Measurements from ENCODE around the gene STX7. TPM values are rescaled to one million over a fixed set of nuclear protein-coding genes. Genes with fewer than 3 reads are reported as not detected.

STX7 gene
- total and polyA plus RNA-seq, 11 donors: 6.7 to 78.8 (median 51.3) TPM

GRCh38 chr6:132400883-132401617, 111.9 kb downstream of the STX7 start, which contains the start of gene MOXD1:
Gene MOXD1, minus strand, starts transcription at chr6:132401475. Its CDS starts 49 bp downstream, at chr6:132401426.
- ATAC-seq: peak; percentile 58 to 95 (median 86)
- peaks cover 0 to 16% (median 3%) of the 10 kb centered on the region in 12 donors for H3K4me1 ChIP-seq
- H3K4me3 ChIP-seq: peak within 1 kb of the TSS; percentile 31 to 75 (median 64)
- peak; percentile 32 to 72 (median 41) for DNase-seq
- intact Hi-C loops (cut with DNase I): no loop called here
- no peaks in the 10 kb centered on the region for H3K36me3 ChIP-seq
- H3K27ac ChIP-seq: peak within 1 kb of the TSS in 8 of 12 donors; percentile 13 to 75 (median 51)
- peaks cover 0 to 6% (median 0%) of the 10 kb centered on the region in 12 donors for H3K9me3 ChIP-seq
- H3K27me3 ChIP-seq: peaks cover 0 to 59% (median 25%) of the 10 kb centered on the region in 9 donors
- WGBS, 4 donors: 1 to 3% (median 1%) methylated on average over 16 to 87 of the region's 87 CpGs
- TF ChIP-seq CTCF (IDR thresholded peaks at IDR 0.05): peak in 2 of 12 donors; percentile 10 to 27
- no peak for TF ChIP-seq POLR2A (IDR thresholded peaks at IDR 0.05)

- H3K9me3 ChIP-seq: peaks cover 0 to 11% (median 2%) of the 10 kb centered on the region in 12 donors
- DNase-seq (no peak), ATAC-seq (peak in 3 of 4 donors; percentile 26 to 34 (median 32))
- 17 to 28% (median 21%) methylated on average over 11 of the region's 11 CpGs for WGBS, 4 donors
- H3K4me1 ChIP-seq: peaks cover 0 to 16% (median 3%) of the 10 kb centered on the region in 12 donors
- H3K27ac ChIP-seq: peak overlapping the region in 5 of 12 donors; percentile 51 to 75 (median 53)
- TF ChIP-seq CTCF (IDR thresholded peaks at IDR 0.05): no peak
- TF ChIP-seq POLR2A (IDR thresholded peaks at IDR 0.05): no peak
- H3K36me3 ChIP-seq: no peaks in the 10 kb centered on the region
- peak overlapping the region; percentile 31 to 75 (median 64) for H3K4me3 ChIP-seq
- H3K27me3 ChIP-seq: peaks cover 0 to 55% (median 25%) of the 10 kb centered on the region in 9 donors
- intact Hi-C loops (cut with DNase I): no loop called here
Measured at GRCh38 chr6:132400555-132400882, 112.4 kb downstream of the STX7 start.

- 65 to 81% (median 75%) methylated on average over 4 of the region's 4 CpGs for WGBS, 4 donors
- DNase-seq: no peak
- Histone ChIP-seq H3K27me3 (peaks cover 0 to 48% (median 25%) of the 10 kb centered on the region in 9 donors), H3K4me1 (peaks cover 0 to 16% (median 3%) of the 10 kb centered on the region in 12 donors), H3K9me3 (peaks cover 0 to 21% (median 10%) of the 10 kb centered on the region in 12 donors), H3K36me3 (no peaks in the 10 kb centered on the region), H3K4me3 (peak overlapping the region in 6 of 12 donors; percentile 57 to 75 (median 66)), H3K27ac (no peak overlapping the region)
- intact Hi-C loops (cut with DNase I): no loop called here
- ATAC-seq: no peak
- no peak for TF ChIP-seq CTCF (IDR thresholded peaks at IDR 0.05)
- no peak for TF ChIP-seq POLR2A (IDR thresholded peaks at IDR 0.05)
Measured at GRCh38 chr6:132399376-132400074, 113.4 kb downstream of the STX7 start.

Other genes starting within 250 kb of the STX7 start
- 10 to 100 TPM in 1 of 9 donors, 1 to 10 TPM in 8; 2.0 to 10.5 (median 3.3) TPM for gene MOXD1, start 111.6 kb downstream of the STX7 start, total RNA-seq
- 1 to 10 TPM in 1 of 2 donors, under 1 TPM in 1; 0.69 to 2.0 TPM for gene MOXD1, start 111.6 kb downstream of the STX7 start, polyA plus RNA-seq
- gene TAAR9, start 25.2 kb upstream of the STX7 start, total RNA-seq: not detected
- gene TAAR9, start 25.2 kb upstream of the STX7 start, polyA plus RNA-seq: not detected
- gene TAAR8, start 39.6 kb upstream of the STX7 start, total RNA-seq: not detected
- gene TAAR8, start 39.6 kb upstream of the STX7 start, polyA plus RNA-seq: not detected
- not detected for gene TAAR6, start 57.2 kb upstream of the STX7 start, total RNA-seq
- gene TAAR6, start 57.2 kb upstream of the STX7 start, polyA plus RNA-seq: not detected
- not detected for gene TAAR5, start 76.6 kb upstream of the STX7 start, total RNA-seq
- gene TAAR5, start 76.6 kb upstream of the STX7 start, polyA plus RNA-seq: not detected
- gene TAAR2, start 111.2 kb upstream of the STX7 start, total RNA-seq: not detected
- gene TAAR2, start 111.2 kb upstream of the STX7 start, polyA plus RNA-seq: not detected
- not detected for gene TAAR1, start 146.1 kb upstream of the STX7 start, total RNA-seq
- gene TAAR1, start 146.1 kb upstream of the STX7 start, polyA plus RNA-seq: not detected
- gene VNN1, start 200.9 kb upstream of the STX7 start, total RNA-seq: 1 to 10 TPM in 3 of 9 donors, under 1 TPM in 6; 0.29 to 2.2 (median 0.57) TPM
- under 1 TPM; 0.38 to 0.44 TPM for gene VNN1, start 200.9 kb upstream of the STX7 start, polyA plus RNA-seq
- 1 to 10 TPM; 1.1 to 6.9 (median 2.5) TPM for gene VNN2, start 244.8 kb upstream of the STX7 start, total RNA-seq
- gene VNN2, start 244.8 kb upstream of the STX7 start, polyA plus RNA-seq: under 1 TPM; 0.30 to 0.39 TPM